HG03354 (cell line): ENCODE results near the gene PACC1.

Source experiments
- ATAC-seq: cut with Tn5 transposase; IDR thresholded peaks from one replicate; pipeline ENCODE4 v1.9.1; 2021; ENCODE audit warnings: mild to moderate bottlenecking; ENCODE audit not compliant: unreplicated experiment, poor library complexity, severe bottlenecking

PACC1 gene

GRCh38 chr1:212440419-212440818, 25.7 kb upstream of the PACC1 start:
- no peak for ATAC-seq

- ATAC-seq: no peak
Measured at GRCh38 chr1:212438831-212439237, 24.1 kb upstream of the PACC1 start.

GRCh38 chr1:212437179-212437798, 22.6 kb upstream of the PACC1 start:
- no peak for ATAC-seq

GRCh38 chr1:212434992-212435391, 20.3 kb upstream of the PACC1 start:
- ATAC-seq: no peak

GRCh38 chr1:212433577-212434462, 19.1 kb upstream of the PACC1 start:
- ATAC-seq: no peak

GRCh38 chr1:212432661-212433576, 18.2 kb upstream of the PACC1 start, which contains the start of gene NENF:
Gene NENF, plus strand, starts transcription at chr1:212432920. Its CDS starts 24 bp downstream, at chr1:212432944.
- ATAC-seq: peak; percentile 99

- ATAC-seq: no peak
Measured at GRCh38 chr1:212432272-212432660, 17.6 kb upstream of the PACC1 start.

GRCh38 chr1:212431644-212432043, 17.0 kb upstream of the PACC1 start:
- ATAC-seq: no peak

- no peak for ATAC-seq
Measured at GRCh38 chr1:212430955-212431394, 16.3 kb upstream of the PACC1 start.

GRCh38 chr1:212430416-212430815, 15.7 kb upstream of the PACC1 start:
- no peak for ATAC-seq

GRCh38 chr1:212428496-212428895, 13.8 kb upstream of the PACC1 start:
- no peak for ATAC-seq

GRCh38 chr1:212423879-212424278, 9.2 kb upstream of the PACC1 start:
- ATAC-seq: no peak

GRCh38 chr1:212421165-212421564, 6.5 kb upstream of the PACC1 start:
- ATAC-seq: no peak

- ATAC-seq: no peak
Measured at GRCh38 chr1:212415107-212415841, 588 bp upstream of the PACC1 start.

- no peak for ATAC-seq
Measured at GRCh38 chr1:212413902-212414327, 771 bp downstream of the PACC1 start.

GRCh38 chr1:212412374-212412773, 2.3 kb downstream of the PACC1 start:
- ATAC-seq: no peak

- no peak for ATAC-seq
Measured at GRCh38 chr1:212410231-212410820, 4.4 kb downstream of the PACC1 start.

GRCh38 chr1:212402666-212403321, 11.9 kb downstream of the PACC1 start:
- no peak for ATAC-seq
